ENCODE results near the gene HOXA3. TPM values are rescaled to one million over a fixed set of nuclear protein-coding genes. Genes with fewer than 3 reads are reported as not detected.

HOXA3 gene
- total RNA-seq, 1 donor from 2014 or later: 77.4 TPM

GRCh38 chr7:27068259-27068658, 84.1 kb downstream of the HOXA3 start:
- Mint-ChIP-seq H3K27me3 (no peaks in the 10 kb centered on the region), H3K36me3 (ENCODE audit: insufficient read depth) (no peaks in the 10 kb centered on the region), H3K9me3 (ENCODE audit: low read depth) (no peaks in the 10 kb centered on the region), H3K4me1 (ENCODE audit: low read depth) (peaks cover 21% of the 10 kb centered on the region), H3K27ac (no peak overlapping the region), H3K4me3 (ENCODE audit: low read depth) (no peak overlapping the region)
- no peak for TF ChIP-seq CTCF (IDR thresholded peaks at IDR 0.05; ENCODE audit: unreplicated experiment)
- DNase-seq (ENCODE audit: low spot score, unreplicated experiment): no peak

- Mint-ChIP-seq H3K4me1 (ENCODE audit: low read depth) (peaks cover 8% of the 10 kb centered on the region), H3K27ac (no peak overlapping the region), H3K4me3 (ENCODE audit: low read depth) (no peak overlapping the region), H3K27me3 (no peaks in the 10 kb centered on the region), H3K36me3 (ENCODE audit: insufficient read depth) (no peaks in the 10 kb centered on the region), H3K9me3 (ENCODE audit: low read depth) (no peaks in the 10 kb centered on the region)
- no peak for TF ChIP-seq CTCF (IDR thresholded peaks at IDR 0.05; ENCODE audit: unreplicated experiment)
- DNase-seq (ENCODE audit: low spot score, unreplicated experiment): no peak
These were observed 86.2 kb downstream of the HOXA3 start for GRCh38 chr7:27066148-27066547.

- no peaks in the 10 kb centered on the region for H3K36me3 Mint-ChIP-seq (ENCODE audit: insufficient read depth)
- H3K27ac Mint-ChIP-seq: no peak overlapping the region
- no peaks in the 10 kb centered on the region for H3K27me3 Mint-ChIP-seq
- no peak overlapping the region for H3K4me3 Mint-ChIP-seq (ENCODE audit: low read depth)
- peaks cover 8% of the 10 kb centered on the region for H3K4me1 Mint-ChIP-seq (ENCODE audit: low read depth)
- no peak for TF ChIP-seq CTCF (IDR thresholded peaks at IDR 0.05; ENCODE audit: unreplicated experiment)
- no peak for DNase-seq (ENCODE audit: low spot score, unreplicated experiment)
- no peaks in the 10 kb centered on the region for H3K9me3 Mint-ChIP-seq (ENCODE audit: low read depth)
These were observed 86.7 kb downstream of the HOXA3 start for GRCh38 chr7:27065709-27066108.

GRCh38 chr7:27064661-27065060, 87.7 kb downstream of the HOXA3 start:
- Mint-ChIP-seq H3K27ac (peak overlapping the region; percentile 37), H3K27me3 (no peaks in the 10 kb centered on the region), H3K4me1 (ENCODE audit: low read depth) (peaks cover 13% of the 10 kb centered on the region), H3K9me3 (ENCODE audit: low read depth) (no peaks in the 10 kb centered on the region), H3K4me3 (ENCODE audit: low read depth) (no peak overlapping the region), H3K36me3 (ENCODE audit: insufficient read depth) (no peaks in the 10 kb centered on the region)
- no peak for DNase-seq (ENCODE audit: low spot score, unreplicated experiment)
- no peak for TF ChIP-seq CTCF (IDR thresholded peaks at IDR 0.05; ENCODE audit: unreplicated experiment)

GRCh38 chr7:27064159-27064558, 88.2 kb downstream of the HOXA3 start:
- no peaks in the 10 kb centered on the region for H3K9me3 Mint-ChIP-seq (ENCODE audit: low read depth)
- no peaks in the 10 kb centered on the region for H3K27me3 Mint-ChIP-seq
- peaks cover 13% of the 10 kb centered on the region for H3K4me1 Mint-ChIP-seq (ENCODE audit: low read depth)
- no peaks in the 10 kb centered on the region for H3K36me3 Mint-ChIP-seq (ENCODE audit: insufficient read depth)
- no peak for DNase-seq (ENCODE audit: low spot score, unreplicated experiment)
- TF ChIP-seq CTCF (IDR thresholded peaks at IDR 0.05; ENCODE audit: unreplicated experiment): no peak
- no peak overlapping the region for H3K4me3 Mint-ChIP-seq (ENCODE audit: low read depth)
- no peak overlapping the region for H3K27ac Mint-ChIP-seq
